Astrocyte (in vitro differentiated cells and primary cell): ENCODE results near the gene NTSR1. TPM values are rescaled to one million over a fixed set of nuclear protein-coding genes. Genes with fewer than 3 reads are reported as not detected.

ENCODE experiments used
- DNase-seq: peaks from one replicate; pipeline ENCODE4 v3.0.0-alpha.2; 2010; ENCODE audit warnings: low read depth
- FAIRE-seq: peaks from 2 replicates; lab custom pipeline; 2011; peaks lifted over from hg19 to GRCh38; lab: Jason Lieb, UNC
- H2AFZ ChIP-seq: 2 replicates; pipeline ENCODE4 v1.6.0; 2012; ENCODE audit warnings: low read depth, low read length, inconsistent platforms
- H3K27ac ChIP-seq: 2 replicates; pipeline ENCODE4 v1.5.1; 2011; ENCODE audit warnings: low read depth, low read length, inconsistent platforms
- H3K27me3 ChIP-seq: 2 replicates; pipeline ENCODE4 v1.6.0; 2011; ENCODE audit warnings: low read length, inconsistent platforms; ENCODE audit not compliant: insufficient read depth
- H3K36me3 ChIP-seq: 2 replicates; pipeline ENCODE4 v1.5.1; 2011; ENCODE audit warnings: low read length, inconsistent platforms; ENCODE audit not compliant: insufficient read depth
- H3K4me1 ChIP-seq: 2 replicates; pipeline ENCODE4 v1.5.1; 2011; ENCODE audit warnings: low read length, inconsistent platforms; ENCODE audit not compliant: insufficient read depth
- H3K4me2 ChIP-seq: 2 replicates; pipeline ENCODE4 v1.6.0; 2012; ENCODE audit warnings: low read length, inconsistent platforms
- H3K4me3 ChIP-seq: 2 replicates; pipeline ENCODE4 v1.5.1; 2011; ENCODE audit warnings: low read depth, mild to moderate bottlenecking, low read length, inconsistent platforms; ENCODE audit not compliant: insufficient read depth
- H3K79me2 ChIP-seq: 2 replicates; pipeline ENCODE4 v1.6.0; 2012; ENCODE audit warnings: mild to moderate bottlenecking, low read length, inconsistent platforms; ENCODE audit not compliant: insufficient read depth
- H3K9ac ChIP-seq: 2 replicates; pipeline ENCODE4 v1.6.0; 2012; ENCODE audit warnings: mild to moderate bottlenecking, low read length, inconsistent platforms
- H3K9me3 ChIP-seq: 2 replicates; pipeline ENCODE4 v1.5.1; 2012; ENCODE audit warnings: low read depth, mild to moderate bottlenecking, low read length, inconsistent platforms; ENCODE audit not compliant: insufficient read depth
- H4K20me1 ChIP-seq: 2 replicates; pipeline ENCODE4 v1.6.0; 2012; ENCODE audit warnings: low read length, inconsistent platforms; ENCODE audit not compliant: insufficient read depth
- H3K27ac Mint-ChIP-seq: one replicate; pipeline ENCODE4 v1.8.0; 2021; ENCODE audit warnings: mild to moderate bottlenecking, mixed read lengths; ENCODE audit not compliant: unreplicated experiment
- H3K27me3 Mint-ChIP-seq: one replicate; pipeline ENCODE4 v1.8.0; 2021; ENCODE audit warnings: low read depth, mixed read lengths; ENCODE audit not compliant: unreplicated experiment
- H3K36me3 Mint-ChIP-seq: one replicate; pipeline ENCODE4 v1.8.0; 2021; ENCODE audit warnings: low read depth, mixed read lengths; ENCODE audit not compliant: unreplicated experiment
- H3K4me1 Mint-ChIP-seq: one replicate; pipeline ENCODE4 v1.8.0; 2021; ENCODE audit warnings: low read depth, mixed read lengths; ENCODE audit not compliant: unreplicated experiment
- H3K4me3 Mint-ChIP-seq: one replicate; pipeline ENCODE4 v1.8.0; 2021; ENCODE audit warnings: mild to moderate bottlenecking, moderate library complexity, mixed read lengths; ENCODE audit not compliant: unreplicated experiment
- H3K9me3 Mint-ChIP-seq: one replicate; pipeline ENCODE4 v1.8.0; 2021; ENCODE audit warnings: mild to moderate bottlenecking, mixed read lengths; ENCODE audit not compliant: unreplicated experiment
- CTCF ChIP-seq: IDR thresholded peaks from 2 replicates; pipeline ENCODE4 v1.5.1; 2011; ENCODE audit warnings: low read depth, mild to moderate bottlenecking, inconsistent platforms, low read length, moderate library complexity; ENCODE audit not compliant: insufficient read depth
- EZH2 ChIP-seq: IDR thresholded peaks from 2 replicates; pipeline ENCODE4 v1.6.1; 2012; ENCODE audit warnings: mild to moderate bottlenecking, low read length, inconsistent platforms; ENCODE audit not compliant: insufficient read depth
- total RNA-seq: library from RNA; stranded (reverse); gene quantifications from 2 replicates; pipeline ENCODE4 v1.2.1, GENCODE V29; 2021

Gene NTSR1
- total RNA-seq, 1 donor from 2014 or later: 0.16 TPM

GRCh38 chr20:62695448-62696414, 12.9 kb upstream of the NTSR1 start:
- Histone ChIP-seq H3K79me2 (no peaks in the 10 kb centered on the region), H3K27ac (no peak overlapping the region), H3K27me3 (peaks cover 14% of the 10 kb centered on the region), H3K4me1 (no peaks in the 10 kb centered on the region), H3K4me3 (no peak overlapping the region), H3K36me3 (no peaks in the 10 kb centered on the region), H4K20me1 (no peaks in the 10 kb centered on the region), H3K4me2 (no peak overlapping the region), H2AFZ (no peak overlapping the region), H3K9me3 (no peaks in the 10 kb centered on the region), H3K9ac (no peak overlapping the region)
- no peak for DNase-seq
- Mint-ChIP-seq H3K27ac (no peak overlapping the region), H3K36me3 (peaks cover 3% of the 10 kb centered on the region), H3K9me3 (no peaks in the 10 kb centered on the region), H3K4me1 (peaks cover under 1% of the 10 kb centered on the region), H3K27me3 (peaks cover 59% of the 10 kb centered on the region), H3K4me3 (no peak overlapping the region)
- no peak for TF ChIP-seq CTCF
- TF ChIP-seq EZH2: no peak
- FAIRE-seq: no peak

- Mint-ChIP-seq H3K9me3 (no peaks in the 10 kb centered on the region), H3K27ac (no peak overlapping the region), H3K27me3 (peaks cover 63% of the 10 kb centered on the region), H3K4me3 (no peak overlapping the region), H3K4me1 (peaks cover 5% of the 10 kb centered on the region), H3K36me3 (peaks cover 3% of the 10 kb centered on the region)
- Histone ChIP-seq H3K4me3 (no peak overlapping the region), H3K79me2 (no peaks in the 10 kb centered on the region), H3K9me3 (no peaks in the 10 kb centered on the region), H3K4me1 (no peaks in the 10 kb centered on the region), H3K4me2 (no peak overlapping the region), H3K27me3 (peaks cover 14% of the 10 kb centered on the region), H3K36me3 (no peaks in the 10 kb centered on the region), H2AFZ (no peak overlapping the region), H4K20me1 (no peaks in the 10 kb centered on the region), H3K27ac (no peak overlapping the region), H3K9ac (no peak overlapping the region)
- no peak for FAIRE-seq
- no peak for TF ChIP-seq EZH2
- TF ChIP-seq CTCF: no peak
- DNase-seq: no peak
These were observed 12.1 kb upstream of the NTSR1 start for GRCh38 chr20:62696434-62696957.
